ENCODE data around the gene FCN3. TPM values are rescaled to one million over a fixed set of nuclear protein-coding genes. Genes with fewer than 3 reads are reported as not detected.
A peak's percentile ranks its signal among the peaks of the same experiment; 100 is the strongest.
"Not testable (repeated sequence)": the region's sequence is repeated elsewhere in the genome, so short reads cannot be mapped to it uniquely, and the experiment has no call there.

Gene FCN3
- total RNA-seq, 4 donors from 2014 or later = 2.3 to 7.1 (median 3.7) TPM

- Histone ChIP-seq H3K27ac (no peak within 1 kb of the TSS), H3K9me3 (no peaks in the 10 kb centered on the region), H3K4me1 (peaks cover 35% of the 10 kb centered on the region), H3K4me3 (peak within 1 kb of the TSS; percentile 48), H3K27me3 (no peaks in the 10 kb centered on the region), H3K36me3 (no peaks in the 10 kb centered on the region)
- TF ChIP-seq EP300 (IDR thresholded peaks at IDR 0.05) (no peak), POLR2AphosphoS5 (IDR thresholded peaks at IDR 0.05) (peak in 1 of 3 donors; percentile 55)
- TF ChIP-seq, protein P1, sequence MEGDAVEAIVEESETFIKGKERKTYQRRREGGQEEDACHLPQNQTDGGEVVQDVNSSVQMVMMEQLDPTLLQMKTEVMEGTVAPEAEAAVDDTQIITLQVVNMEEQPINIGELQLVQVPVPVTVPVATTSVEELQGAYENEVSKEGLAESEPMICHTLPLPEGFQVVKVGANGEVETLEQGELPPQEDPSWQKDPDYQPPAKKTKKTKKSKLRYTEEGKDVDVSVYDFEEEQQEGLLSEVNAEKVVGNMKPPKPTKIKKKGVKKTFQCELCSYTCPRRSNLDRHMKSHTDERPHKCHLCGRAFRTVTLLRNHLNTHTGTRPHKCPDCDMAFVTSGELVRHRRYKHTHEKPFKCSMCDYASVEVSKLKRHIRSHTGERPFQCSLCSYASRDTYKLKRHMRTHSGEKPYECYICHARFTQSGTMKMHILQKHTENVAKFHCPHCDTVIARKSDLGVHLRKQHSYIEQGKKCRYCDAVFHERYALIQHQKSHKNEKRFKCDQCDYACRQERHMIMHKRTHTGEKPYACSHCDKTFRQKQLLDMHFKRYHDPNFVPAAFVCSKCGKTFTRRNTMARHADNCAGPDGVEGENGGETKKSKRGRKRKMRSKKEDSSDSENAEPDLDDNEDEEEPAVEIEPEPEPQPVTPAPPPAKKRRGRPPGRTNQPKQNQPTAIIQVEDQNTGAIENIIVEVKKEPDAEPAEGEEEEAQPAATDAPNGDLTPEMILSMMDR (IDR thresholded peaks at IDR 0.05) = peak; percentile 31 to 66
- peak; percentile 94 to 96 for DNase-seq (ENCODE audit: low spot score in 2 of 2)
- WGBS = 6% methylated on average over 32 of the region's 69 CpGs
These were observed 17.6 kb upstream of the FCN3 start, which contains the start of gene GPR3 for GRCh38 chr1:27392096-27392777. TSS of gene GPR3 (plus strand) at chr1:27392622. CDS start at chr1:27393799, 1,177 bp downstream.

- WGBS = 16% methylated on average over 12 of the region's 13 CpGs
- Histone ChIP-seq H3K27me3 (no peaks in the 10 kb centered on the region), H3K27ac (no peak overlapping the region), H3K9me3 (no peaks in the 10 kb centered on the region), H3K36me3 (no peaks in the 10 kb centered on the region), H3K4me1 (peaks cover 30% of the 10 kb centered on the region), H3K4me3 (peak overlapping the region; percentile 48)
- no peak for TF ChIP-seq POLR2AphosphoS5 (IDR thresholded peaks at IDR 0.05)
- TF ChIP-seq POLR2A (IDR thresholded peaks at IDR 0.05) = no peak
- no peak for TF ChIP-seq EP300 (IDR thresholded peaks at IDR 0.05)
- no peak for DNase-seq (ENCODE audit: low spot score in 2 of 2)
These were observed 17.0 kb upstream of the FCN3 start for GRCh38 chr1:27391511-27392095.

GRCh38 chr1:27388337-27389005 lies 13.8 kb upstream of the FCN3 start:
- Histone ChIP-seq H3K4me3 (no peak overlapping the region), H3K9me3 (no peaks in the 10 kb centered on the region), H3K27ac (no peak overlapping the region), H3K4me1 (peaks cover 18% of the 10 kb centered on the region), H3K36me3 (no peaks in the 10 kb centered on the region), H3K27me3 (no peaks in the 10 kb centered on the region)
- TF ChIP-seq, protein P1 (IDR thresholded peaks at IDR 0.05) = peak; percentile 80 to 83
- no peak for TF ChIP-seq POLR2AphosphoS5 (IDR thresholded peaks at IDR 0.05)
- 38% methylated on average over 5 of the region's 5 CpGs for WGBS
- DNase-seq (ENCODE audit: low spot score in 2 of 2) = no peak

GRCh38 chr1:27384797-27385196 lies 10.2 kb upstream of the FCN3 start:
- H3K27me3 ChIP-seq; H3K4me3 ChIP-seq; DNase-seq (ENCODE audit: low spot score in 2 of 2); H3K36me3 ChIP-seq; H3K9me3 ChIP-seq; H3K27ac ChIP-seq: not testable (repeated sequence)
- peaks cover 37% of the 10 kb centered on the region for H3K4me1 ChIP-seq
- 96% methylated on average over 3 of the region's 3 CpGs for WGBS

GRCh38 chr1:27383661-27384060 lies 9.0 kb upstream of the FCN3 start:
- peaks cover 47% of the 10 kb centered on the region for H3K4me1 ChIP-seq
- no peaks in the 10 kb centered on the region for H3K9me3 ChIP-seq
- WGBS = 82% methylated on average over 13 of the region's 13 CpGs

More at GRCh38 chr1:27383661-27384060, 9.0 kb upstream of the FCN3 start:
- Histone ChIP-seq H3K4me3 (no peak overlapping the region), H3K36me3 (no peaks in the 10 kb centered on the region), H3K27ac (no peak overlapping the region), H3K27me3 (no peaks in the 10 kb centered on the region)
- peak in 1 of 2 donors; percentile 57 for DNase-seq (ENCODE audit: low spot score in 2 of 2)
- TF ChIP-seq POLR2AphosphoS5 (IDR thresholded peaks at IDR 0.05) = no peak
- TF ChIP-seq, protein P1 (IDR thresholded peaks at IDR 0.05) = no peak

All from suprapubic skin (tissue), 4 donors.